Measurements from ENCODE around the gene ZNF135.

Gene ZNF135

GRCh38 chr19:58059003-58059670, at the start of gene ZNF135:
TSS of gene ZNF135 (plus strand) at chr19:58059282. CDS start at chr19:58060003, 721 bp downstream.
- DNase-seq (ENCODE audit: insufficient read length, low spot score) (peak; percentile 69), FAIRE-seq (peak; percentile 82)

GRCh38 chr19:58009301-58009665, 49.8 kb upstream of the ZNF135 start:
- FAIRE-seq: no peak
- no peak for DNase-seq (ENCODE audit: insufficient read length, low spot score)

GRCh38 chr19:58009666-58010301, 49.3 kb upstream of the ZNF135 start:
- FAIRE-seq: no peak
- peak; percentile 30 for DNase-seq (ENCODE audit: insufficient read length, low spot score)

GRCh38 chr19:58010507-58010906, 48.6 kb upstream of the ZNF135 start:
- FAIRE-seq (no peak), DNase-seq (ENCODE audit: insufficient read length, low spot score) (no peak)

- FAIRE-seq (no peak), DNase-seq (ENCODE audit: insufficient read length, low spot score) (no peak)
These were observed 44.9 kb upstream of the ZNF135 start for GRCh38 chr19:58014141-58014540.

GRCh38 chr19:58020129-58020528, 39.0 kb upstream of the ZNF135 start:
- DNase-seq (ENCODE audit: insufficient read length, low spot score): no peak
- FAIRE-seq: no peak

- peak; percentile 63 for DNase-seq (ENCODE audit: insufficient read length, low spot score)
- FAIRE-seq: peak; percentile 31
These were observed 37.4 kb upstream of the ZNF135 start for GRCh38 chr19:58021541-58022282.

- DNase-seq (ENCODE audit: insufficient read length, low spot score): no peak
- FAIRE-seq: no peak
These were observed 36.8 kb upstream of the ZNF135 start for GRCh38 chr19:58022283-58022660.

GRCh38 chr19:58024661-58025060, 34.4 kb upstream of the ZNF135 start:
- DNase-seq (ENCODE audit: insufficient read length, low spot score) (no peak), FAIRE-seq (no peak)

GRCh38 chr19:58033741-58034476, 25.2 kb upstream of the ZNF135 start, which contains the start of gene ZSCAN1:
TSS of gene ZSCAN1 (plus strand) at chr19:58034025. CDS start at chr19:58037837, 3,812 bp downstream.
- FAIRE-seq: peak; percentile 76
- peak; percentile 75 for DNase-seq (ENCODE audit: insufficient read length, low spot score)

- DNase-seq (ENCODE audit: insufficient read length, low spot score): no peak
- FAIRE-seq: no peak
These were observed 24.6 kb upstream of the ZNF135 start for GRCh38 chr19:58034477-58034793.

- FAIRE-seq (peak; percentile 78), DNase-seq (ENCODE audit: insufficient read length, low spot score) (no peak)
These were observed 23.2 kb upstream of the ZNF135 start for GRCh38 chr19:58035863-58036262.

- FAIRE-seq: no peak
These were observed 21.0 kb upstream of the ZNF135 start for GRCh38 chr19:58037927-58038687.

GRCh38 chr19:58038688-58039204, 20.3 kb upstream of the ZNF135 start:
- FAIRE-seq: no peak
- DNase-seq (ENCODE audit: insufficient read length, low spot score): no peak

More at GRCh38 chr19:58037927-58038687, 21.0 kb upstream of the ZNF135 start:
- DNase-seq (ENCODE audit: insufficient read length, low spot score): no peak

- no peak for FAIRE-seq
- DNase-seq (ENCODE audit: insufficient read length, low spot score): no peak
These were observed 18.1 kb upstream of the ZNF135 start for GRCh38 chr19:58040751-58041525.

GRCh38 chr19:58042495-58043340, 16.4 kb upstream of the ZNF135 start:
- DNase-seq (ENCODE audit: insufficient read length, low spot score) (no peak), FAIRE-seq (no peak)

- no peak for FAIRE-seq
These were observed 14.7 kb upstream of the ZNF135 start for GRCh38 chr19:58044391-58044790.

GRCh38 chr19:58044886-58045285, 14.2 kb upstream of the ZNF135 start:
- no peak for FAIRE-seq
- no peak for DNase-seq (ENCODE audit: insufficient read length, low spot score)

More at GRCh38 chr19:58044391-58044790, 14.7 kb upstream of the ZNF135 start:
- no peak for DNase-seq (ENCODE audit: insufficient read length, low spot score)

Data from HTR-8/SVneo (cell line).